ENCODE measurements around the gene UNC5CL. TPM values are rescaled to one million over a fixed set of nuclear protein-coding genes. Genes with fewer than 3 reads are reported as not detected.

Gene UNC5CL
- total and polyA plus RNA-seq, 2 of the 4 experiments (the other 2 are of a cell fraction) = not detected

DNA sequence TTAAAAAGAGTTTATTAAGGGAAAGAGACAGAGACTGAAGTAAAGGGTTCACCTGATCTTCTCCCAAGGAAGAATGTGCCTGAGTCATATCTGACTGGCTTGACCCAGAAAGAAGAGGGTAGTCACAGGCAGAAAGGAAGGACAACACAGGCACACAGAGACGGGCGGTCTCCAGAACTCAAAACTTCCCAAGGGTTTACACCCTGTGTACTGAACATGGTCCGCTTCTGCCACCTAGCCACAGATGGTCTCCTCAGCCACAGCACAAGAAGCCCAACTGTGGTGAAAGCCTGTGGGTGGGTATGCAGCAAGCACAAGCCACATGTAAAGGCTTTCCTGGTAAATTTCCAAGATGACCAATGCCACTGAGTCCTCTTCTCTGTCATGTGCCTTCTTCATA, 17.2 kb downstream of the UNC5CL start:
- Histone ChIP-seq H3K27me3 (ENCODE audit: control insufficient read depth, insufficient read depth, low read length) (peaks cover 11% of the 10 kb centered on the region), H3K4me2 (ENCODE audit: low read depth, low read length) (no peak overlapping the region), H4K91ac (ENCODE audit: insufficient read depth, low read depth, low read length) (no peak overlapping the region), H3K23ac (ENCODE audit: low read depth, low read length) (no peak overlapping the region), H2AFZ (replicated peaks; ENCODE audit: low read length, poor library complexity) (no peak overlapping the region), H3K56ac (ENCODE audit: extremely low read depth, insufficient read depth, low read length) (no peak overlapping the region), H3K4me1 (ENCODE audit: control insufficient read depth, insufficient read depth, low read length) (no peaks in the 10 kb centered on the region), H3K18ac (ENCODE audit: low read depth, low read length) (no peak overlapping the region), H4K5ac (ENCODE audit: low read depth, low read length) (no peak overlapping the region), H4K20me1 (ENCODE audit: insufficient read depth, low read length) (no peaks in the 10 kb centered on the region), H3K14ac (replicated peaks; ENCODE audit: low read depth, low read length) (no peak overlapping the region), H2BK20ac (ENCODE audit: low read depth, low read length) (no peak overlapping the region), H3K9me1 (ENCODE audit: insufficient read depth, low read length) (no peaks in the 10 kb centered on the region), H3K36me3 (ENCODE audit: control insufficient read depth, insufficient read depth, low read length) (no peaks in the 10 kb centered on the region), H2BK120ac (ENCODE audit: low read depth, low read length) (no peak overlapping the region), H3K4ac (ENCODE audit: low read depth, low read length) (no peak overlapping the region), H3K4me3 (ENCODE audit: insufficient read depth, low read depth, low read length) (no peak overlapping the region), H2BK15ac (ENCODE audit: low read depth, low read length) (no peak overlapping the region), H2AK9ac (replicated peaks; ENCODE audit: low read depth, low read length, poor library complexity) (no peak overlapping the region), H3K27ac (ENCODE audit: insufficient read depth, low read length) (no peak overlapping the region), H2AK5ac (ENCODE audit: low read depth, low read length) (no peak overlapping the region), H3K79me1 (ENCODE audit: low read depth in 1 of 2, low read length in 2 of 2) (no peaks in the 10 kb centered on the region), H3K9ac (ENCODE audit: low read depth, low read length) (no peak overlapping the region), H4K8ac (ENCODE audit: low read depth in 2 of 2, low read length in 2 of 2) (no peak overlapping the region), H2BK5ac (ENCODE audit: low read depth, low read length, poor library complexity, severe bottlenecking) (no peak overlapping the region), H3K9me3 (ENCODE audit: control insufficient read depth, insufficient read depth, low read length) (peaks cover 2% of the 10 kb centered on the region; the same call in 1 of the 2 replicates)
- TF ChIP-seq RCOR1 (IDR thresholded peaks at IDR 0.05; ENCODE audit: insufficient replicate concordance, low read length) (no peak), MXI1 (IDR thresholded peaks at IDR 0.05; ENCODE audit: borderline replicate concordance, low read depth, low read length) (no peak), POLR2A (IDR thresholded peaks at IDR 0.05; ENCODE audit: low read depth, low read length) (no peak), RFX5 (IDR thresholded peaks at IDR 0.05; ENCODE audit: low read depth, low read length) (no peak), CHD1 (IDR thresholded peaks at IDR 0.05; ENCODE audit: low read depth, low read length) (no peak), CEBPB (IDR thresholded peaks at IDR 0.05; ENCODE audit: low read depth, low read length) (no peak), SMC3 (IDR thresholded peaks at IDR 0.05; ENCODE audit: low read depth, low read length) (peak; percentile 37; the same call in 1 of the 2 replicates), NFE2L2 (IDR thresholded peaks at IDR 0.05; ENCODE audit: low read depth, low read length) (no peak), RAD21 (IDR thresholded peaks at IDR 0.05; ENCODE audit: low read length) (peak; percentile 59), FOS (IDR thresholded peaks at IDR 0.05; ENCODE audit: low read depth, low read length) (no peak), MAZ (IDR thresholded peaks at IDR 0.05; ENCODE audit: borderline replicate concordance, low read depth, low read length) (no peak), BHLHE40 (IDR thresholded peaks at IDR 0.05; ENCODE audit: low read depth, low read length) (no peak), MAFK (IDR thresholded peaks at IDR 0.05; ENCODE audit: low read depth, low read length) (no peak)
- TF ChIP-seq, protein P1, sequence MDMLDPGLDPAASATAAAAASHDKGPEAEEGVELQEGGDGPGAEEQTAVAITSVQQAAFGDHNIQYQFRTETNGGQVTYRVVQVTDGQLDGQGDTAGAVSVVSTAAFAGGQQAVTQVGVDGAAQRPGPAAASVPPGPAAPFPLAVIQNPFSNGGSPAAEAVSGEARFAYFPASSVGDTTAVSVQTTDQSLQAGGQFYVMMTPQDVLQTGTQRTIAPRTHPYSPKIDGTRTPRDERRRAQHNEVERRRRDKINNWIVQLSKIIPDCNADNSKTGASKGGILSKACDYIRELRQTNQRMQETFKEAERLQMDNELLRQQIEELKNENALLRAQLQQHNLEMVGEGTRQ (IDR thresholded peaks at IDR 0.05; ENCODE audit: low read depth, low read length) = no peak
- TF ChIP-seq, protein P2, sequence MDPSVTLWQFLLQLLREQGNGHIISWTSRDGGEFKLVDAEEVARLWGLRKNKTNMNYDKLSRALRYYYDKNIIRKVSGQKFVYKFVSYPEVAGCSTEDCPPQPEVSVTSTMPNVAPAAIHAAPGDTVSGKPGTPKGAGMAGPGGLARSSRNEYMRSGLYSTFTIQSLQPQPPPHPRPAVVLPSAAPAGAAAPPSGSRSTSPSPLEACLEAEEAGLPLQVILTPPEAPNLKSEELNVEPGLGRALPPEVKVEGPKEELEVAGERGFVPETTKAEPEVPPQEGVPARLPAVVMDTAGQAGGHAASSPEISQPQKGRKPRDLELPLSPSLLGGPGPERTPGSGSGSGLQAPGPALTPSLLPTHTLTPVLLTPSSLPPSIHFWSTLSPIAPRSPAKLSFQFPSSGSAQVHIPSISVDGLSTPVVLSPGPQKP (IDR thresholded peaks at IDR 0.05; ENCODE audit: borderline replicate concordance, low read depth, low read length) = no peak
- TF ChIP-seq, protein P3, sequence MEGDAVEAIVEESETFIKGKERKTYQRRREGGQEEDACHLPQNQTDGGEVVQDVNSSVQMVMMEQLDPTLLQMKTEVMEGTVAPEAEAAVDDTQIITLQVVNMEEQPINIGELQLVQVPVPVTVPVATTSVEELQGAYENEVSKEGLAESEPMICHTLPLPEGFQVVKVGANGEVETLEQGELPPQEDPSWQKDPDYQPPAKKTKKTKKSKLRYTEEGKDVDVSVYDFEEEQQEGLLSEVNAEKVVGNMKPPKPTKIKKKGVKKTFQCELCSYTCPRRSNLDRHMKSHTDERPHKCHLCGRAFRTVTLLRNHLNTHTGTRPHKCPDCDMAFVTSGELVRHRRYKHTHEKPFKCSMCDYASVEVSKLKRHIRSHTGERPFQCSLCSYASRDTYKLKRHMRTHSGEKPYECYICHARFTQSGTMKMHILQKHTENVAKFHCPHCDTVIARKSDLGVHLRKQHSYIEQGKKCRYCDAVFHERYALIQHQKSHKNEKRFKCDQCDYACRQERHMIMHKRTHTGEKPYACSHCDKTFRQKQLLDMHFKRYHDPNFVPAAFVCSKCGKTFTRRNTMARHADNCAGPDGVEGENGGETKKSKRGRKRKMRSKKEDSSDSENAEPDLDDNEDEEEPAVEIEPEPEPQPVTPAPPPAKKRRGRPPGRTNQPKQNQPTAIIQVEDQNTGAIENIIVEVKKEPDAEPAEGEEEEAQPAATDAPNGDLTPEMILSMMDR (conservative IDR thresholded peaks at IDR 0.05; ENCODE audit: low read depth, low read length) = peak; percentile 51
- BruUV-seq (replicated peaks) = no TSS peak
- DNase-seq (peak; percentile 46), ATAC-seq (ENCODE audit: low read depth) (peak; percentile 48; the same call in 1 of the 2 replicates)
- intact Hi-C loops (cut with micrococcal nuclease) = loop anchor here (10.0 kb wide), 1 partner anchor 1677 kb away; no protein-coding TSS in a partner anchor
- in situ Hi-C loops (cut with MboI; ENCODE audit: low sequenced_read_pairs) = loop anchor here (5.0 to 10.0 kb wide), 2 partner anchors 125 to 467 kb away; no protein-coding TSS in a partner anchor
- 100% methylated on average over 1 of the region's 3 CpGs; no CpG with 5 or more reads in 1 of the 2 experiments for WGBS, 2 experiments (ENCODE audit: extremely low coverage in 2 of 2, insufficient read length in 1 of 2)
- CTCF ChIA-PET = no interaction called here
- POLR2A ChIA-PET (ENCODE audit: unreplicated experiment) = no interaction called here
- dilution Hi-C loops (cut with HindIII; ENCODE audit: low sequenced_read_pairs, unreplicated experiment) = no loop called here

Measured in IMR-90 (cell line).